B cell (primary cell): ENCODE measurements around the gene KRT5. TPM values are rescaled to one million over a fixed set of nuclear protein-coding genes. Genes with fewer than 3 reads are reported as not detected.

Experiments
- ATAC-seq: fragments of 200-7000 bp; cut with Tn5 transposase; one replicate; pipeline ENCODE4 v1.10.0; 2021; ENCODE audit warnings: low read depth, mild to moderate bottlenecking, moderate number of reproducible peaks, moderate library complexity
- CTCF ChIA-PET: fragments of 350-600 bp; sonication (Branson Sonifier 250); formaldehyde crosslinking; loops from one replicate; lab custom pipeline; 2021; ENCODE audit warnings: antibody characterized with exemption, inconsistent platforms; lab: Charles Lee
- POLR2A ChIA-PET: fragments of 350-600 bp; sonication (Branson Sonifier 250); formaldehyde crosslinking; loops from one replicate; lab custom pipeline; 2021; ENCODE audit warnings: antibody characterized with exemption; lab: Charles Lee
- DNase-seq: peaks from one replicate; pipeline ENCODE4 v3.0.0; 2013
- H2AFZ ChIP-seq: 2 replicates; pipeline ENCODE4 v1.6.1; 2012; ENCODE audit warnings: mild to moderate bottlenecking, low read depth, low read length; ENCODE audit not compliant: insufficient read depth, poor library complexity, severe bottlenecking
- H3K27ac ChIP-seq, 2 donors: 1 replicate in 1 of 2; 2 replicates in 1 of 2; pipeline ENCODE4 v1.5.1; 2012 to 2013; ENCODE audit warnings: low read length in 2 of 2, mild to moderate bottlenecking in 2 of 2, moderate library complexity in 1 of 2
- H3K27me3 ChIP-seq, 4 experiments: fragments of 200-600 bp in 1 of 4; sonication (generic) in 1 of 4; replicated peaks in 1 of 4; 1 replicate in 2 of 4; 2 replicates in 2 of 4; pipeline versions ENCODE4 v1.6.1 to v1.7.0; 2013 to 2016; ENCODE audit warnings: low read length in 3 of 4, mild to moderate bottlenecking in 2 of 4, mixed read lengths in 1 of 4, moderate library complexity in 1 of 4; ENCODE audit not compliant: insufficient read depth in 4 of 4, control insufficient read depth in 3 of 4; ENCODE audit errors: control extremely low read depth in 1 of 4
- H3K36me3 ChIP-seq, 2 experiments: replicated peaks in 1 of 2; 1 replicate in 1 of 2; 2 replicates in 1 of 2; pipeline versions ENCODE4 v1.6.1 to v1.7.1; 2013; ENCODE audit warnings: low read length in 1 of 2; ENCODE audit not compliant: insufficient read depth in 2 of 2, control insufficient read depth in 1 of 2; ENCODE audit errors: control extremely low read depth in 1 of 2, extremely low read depth in 1 of 2
- H3K4me1 ChIP-seq, 2 donors: fragments of 200-600 bp in 1 of 2; sonication (generic) in 1 of 2; 1 replicate in 1 of 2; 2 replicates in 1 of 2; pipeline versions ENCODE4 v1.5.1 to v1.6.1; 2013 to 2017; ENCODE audit warnings: low read length in 2 of 2; ENCODE audit not compliant: control insufficient read depth in 2 of 2, insufficient read depth in 2 of 2
- H3K4me2 ChIP-seq: replicated peaks from 2 replicates; pipeline ENCODE3; 2012; ENCODE audit warnings: mild to moderate bottlenecking, low read depth, low read length; ENCODE audit not compliant: poor library complexity, severe bottlenecking
- H3K4me3 ChIP-seq, 5 experiments: fragments of 200-600 bp in 1 of 5; sonication (generic) in 1 of 5; 1 replicate in 3 of 5; 2 replicates in 2 of 5; pipeline versions ENCODE4 v1.5.1 to v1.7.0; 2011 to 2016; ENCODE audit warnings: low read length in 4 of 5, mild to moderate bottlenecking in 4 of 5, low read depth in 2 of 5, control low read depth in 1 of 5, moderate library complexity in 1 of 5; ENCODE audit not compliant: insufficient read depth in 1 of 5; ENCODE audit errors: control extremely low read depth in 1 of 5, extremely low read depth in 1 of 5
- H3K79me2 ChIP-seq: fragments of 200-600 bp; sonication (generic); one replicate; pipeline ENCODE4 v1.6.0; 2016; ENCODE audit warnings: low read length; ENCODE audit not compliant: control insufficient read depth, insufficient read depth
- H3K9ac ChIP-seq: fragments of 200-600 bp; sonication (generic); 2 replicates; pipeline ENCODE4 v1.6.1; 2017; ENCODE audit warnings: mild to moderate bottlenecking, low read length, moderate library complexity
- H3K9me3 ChIP-seq, 3 donors: one replicate each; pipeline versions ENCODE4 v1.6.1 to v1.7.1; 2013; ENCODE audit warnings: low read length in 2 of 3; ENCODE audit not compliant: control insufficient read depth in 2 of 3, insufficient read depth in 1 of 3; ENCODE audit errors: control extremely low read depth in 1 of 3
- H4K20me1 ChIP-seq: 2 replicates; pipeline ENCODE4 v1.6.0; 2012; ENCODE audit warnings: mild to moderate bottlenecking, low read length; ENCODE audit not compliant: insufficient read depth, control insufficient read depth, poor library complexity, severe bottlenecking
- H3K27ac Mint-ChIP-seq: one replicate; pipeline ENCODE4 v1.8.0; 2021; ENCODE audit warnings: mixed read lengths
- H3K27me3 Mint-ChIP-seq: one replicate; pipeline ENCODE4 v1.8.0; 2021; ENCODE audit warnings: mixed read lengths
- H3K4me1 Mint-ChIP-seq: one replicate; pipeline ENCODE4 v1.8.0; 2021; ENCODE audit warnings: mixed read lengths
- H3K4me3 Mint-ChIP-seq: one replicate; pipeline ENCODE4 v1.8.0; 2021; ENCODE audit warnings: mixed read lengths
- H3K9me3 Mint-ChIP-seq: one replicate; pipeline ENCODE4 v1.8.0; 2022; ENCODE audit warnings: mixed read lengths; ENCODE audit not compliant: insufficient read depth
- EZH2 ChIP-seq: IDR thresholded peaks from 2 replicates; pipeline ENCODE4 v1.6.1; 2012; ENCODE audit warnings: borderline replicate concordance, low read depth, mild to moderate bottlenecking, moderate library complexity, low read length; ENCODE audit not compliant: insufficient read depth, poor library complexity, severe bottlenecking
- WGBS: methylation state at CpG from one replicate; pipeline ENCODE4 v1.1.5; 2013; ENCODE audit warnings: missing lambda C conversion rate; ENCODE audit not compliant: insufficient coverage; 5-methylcytosine and 5-hydroxymethylcytosine counted together
- intact Hi-C: fragments of 100-400 bp; cut with micrococcal nuclease; formaldehyde crosslinking; loops from one replicate; pipeline ENCODE4 v1.10.0; 2022
- polyA plus RNA-seq: library from polyadenylated mRNA; depleted of rRNA; stranded (reverse); fragments of >200 nt; gene quantifications from 2 replicates; pipeline ENCODE4 v1.2.3, GENCODE V29; 2012
- total RNA-seq, 2 donors: library from RNA; stranded (reverse); fragments of 120-200 nt in 1 of 2; gene quantifications; 1 replicate in 1 of 2; 2 replicates in 1 of 2; pipeline versions ENCODE4 v1.2.3 to v1.2.4, GENCODE V29; 2013 to 2022
- TF ChIP-seq, protein P1 (sequence below): fragments of 200-600 bp; IDR thresholded peaks from one replicate; pipeline ENCODE4 v1.8.0; 2022; ENCODE audit warnings: antibody characterized with exemption, mild to moderate bottlenecking

Gene KRT5
- total and polyA plus RNA-seq, 2 donors (not counting 1 experiment from before 2014, with no cell fraction given) = not detected

- Histone ChIP-seq H3K27ac (no peak overlapping the region), H2AFZ (no peak overlapping the region), H3K36me3 (no peaks in the 10 kb centered on the region), H3K4me3 (no peak overlapping the region), H3K27me3 (no peaks in the 10 kb centered on the region), H4K20me1 (no peaks in the 10 kb centered on the region), H3K9ac (no peak overlapping the region), H3K9me3 (no peaks in the 10 kb centered on the region), H3K4me1 (no peaks in the 10 kb centered on the region), H3K4me2 (no peak overlapping the region), H3K79me2 (no peaks in the 10 kb centered on the region)
- H3K27ac Mint-ChIP-seq = no peak overlapping the region
- no peaks in the 10 kb centered on the region for H3K9me3 Mint-ChIP-seq
- no peak overlapping the region for H3K4me3 Mint-ChIP-seq
- POLR2A ChIA-PET = no interaction called here
- TF ChIP-seq EZH2 = no peak
- TF ChIP-seq, protein P1, sequence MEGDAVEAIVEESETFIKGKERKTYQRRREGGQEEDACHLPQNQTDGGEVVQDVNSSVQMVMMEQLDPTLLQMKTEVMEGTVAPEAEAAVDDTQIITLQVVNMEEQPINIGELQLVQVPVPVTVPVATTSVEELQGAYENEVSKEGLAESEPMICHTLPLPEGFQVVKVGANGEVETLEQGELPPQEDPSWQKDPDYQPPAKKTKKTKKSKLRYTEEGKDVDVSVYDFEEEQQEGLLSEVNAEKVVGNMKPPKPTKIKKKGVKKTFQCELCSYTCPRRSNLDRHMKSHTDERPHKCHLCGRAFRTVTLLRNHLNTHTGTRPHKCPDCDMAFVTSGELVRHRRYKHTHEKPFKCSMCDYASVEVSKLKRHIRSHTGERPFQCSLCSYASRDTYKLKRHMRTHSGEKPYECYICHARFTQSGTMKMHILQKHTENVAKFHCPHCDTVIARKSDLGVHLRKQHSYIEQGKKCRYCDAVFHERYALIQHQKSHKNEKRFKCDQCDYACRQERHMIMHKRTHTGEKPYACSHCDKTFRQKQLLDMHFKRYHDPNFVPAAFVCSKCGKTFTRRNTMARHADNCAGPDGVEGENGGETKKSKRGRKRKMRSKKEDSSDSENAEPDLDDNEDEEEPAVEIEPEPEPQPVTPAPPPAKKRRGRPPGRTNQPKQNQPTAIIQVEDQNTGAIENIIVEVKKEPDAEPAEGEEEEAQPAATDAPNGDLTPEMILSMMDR = no peak
- no peak for ATAC-seq
- H3K4me1 Mint-ChIP-seq = no peaks in the 10 kb centered on the region
- peaks cover 3% of the 10 kb centered on the region for H3K27me3 Mint-ChIP-seq
- CTCF ChIA-PET = no interaction called here
- intact Hi-C loops = no loop called here
- no peak for DNase-seq
- WGBS = 92% methylated on average over 8 of the region's 10 CpGs
Measured at GRCh38 chr12:52521175-52521567, 977 bp upstream of the KRT5 start.

DNA sequence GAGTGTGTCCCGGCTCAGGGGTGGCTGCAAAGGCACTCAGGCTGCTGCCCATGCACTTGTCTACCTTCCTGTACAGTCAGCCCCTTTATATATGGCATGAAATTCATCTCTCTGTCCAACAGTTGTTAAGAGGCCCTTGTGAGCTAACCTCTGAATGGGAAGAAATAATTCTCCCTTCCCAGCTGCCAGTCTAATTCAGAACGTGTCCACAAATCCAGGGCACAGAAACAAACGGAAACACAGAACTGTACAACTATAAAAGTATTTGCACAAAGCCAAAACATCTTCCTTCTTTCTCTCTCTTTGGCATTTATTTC is 849 bp downstream of the KRT5 start:
- no peaks in the 10 kb centered on the region for H3K4me1 ChIP-seq
- no peaks in the 10 kb centered on the region for H3K36me3 ChIP-seq
- no peak for TF ChIP-seq EZH2
- TF ChIP-seq, protein P1 = no peak
- Mint-ChIP-seq H3K27me3 (peaks cover 8% of the 10 kb centered on the region), H3K4me1 (no peaks in the 10 kb centered on the region), H3K9me3 (no peaks in the 10 kb centered on the region), H3K4me3 (no peak overlapping the region), H3K27ac (no peak overlapping the region)
- CTCF ChIA-PET = no interaction called here
- intact Hi-C loops = no loop called here
- H3K79me2 ChIP-seq = no peaks in the 10 kb centered on the region
- POLR2A ChIA-PET = no interaction called here
- H2AFZ ChIP-seq = no peak overlapping the region
- no peaks in the 10 kb centered on the region for H4K20me1 ChIP-seq
- no peak overlapping the region for H3K4me3 ChIP-seq
- ATAC-seq = no peak
- H3K9me3 ChIP-seq = no peaks in the 10 kb centered on the region
- H3K4me2 ChIP-seq = no peak overlapping the region
- H3K9ac ChIP-seq = no peak overlapping the region
- 60% methylated on average over 1 of the region's 3 CpGs for WGBS
- DNase-seq = no peak
- H3K27me3 ChIP-seq = no peaks in the 10 kb centered on the region
- H3K27ac ChIP-seq = no peak overlapping the region
